B cell (primary cell): ENCODE measurements around the gene CANX. TPM values are rescaled to one million over a fixed set of nuclear protein-coding genes. Genes with fewer than 3 reads are reported as not detected.
"Not testable (repeated sequence)": the region's sequence is repeated elsewhere in the genome, so short reads cannot be mapped to it uniquely, and the experiment has no call there.

Experiments
- ATAC-seq: fragments of 200-7000 bp; cut with Tn5 transposase; one replicate; pipeline ENCODE4 v1.10.0; 2021; ENCODE audit warnings: low read depth, mild to moderate bottlenecking, moderate number of reproducible peaks, moderate library complexity
- CTCF ChIA-PET: fragments of 350-600 bp; sonication (Branson Sonifier 250); formaldehyde crosslinking; loops from one replicate; lab custom pipeline; 2021; ENCODE audit warnings: antibody characterized with exemption, inconsistent platforms; lab: Charles Lee
- POLR2A ChIA-PET: fragments of 350-600 bp; sonication (Branson Sonifier 250); formaldehyde crosslinking; loops from one replicate; lab custom pipeline; 2021; ENCODE audit warnings: antibody characterized with exemption; lab: Charles Lee
- DNase-seq: peaks from one replicate; pipeline ENCODE4 v3.0.0; 2013
- H2AFZ ChIP-seq: 2 replicates; pipeline ENCODE4 v1.6.1; 2012; ENCODE audit warnings: mild to moderate bottlenecking, low read depth, low read length; ENCODE audit not compliant: insufficient read depth, poor library complexity, severe bottlenecking
- H3K27ac ChIP-seq, 2 donors: 1 replicate in 1 of 2; 2 replicates in 1 of 2; pipeline ENCODE4 v1.5.1; 2012 to 2013; ENCODE audit warnings: low read length in 2 of 2, mild to moderate bottlenecking in 2 of 2, moderate library complexity in 1 of 2
- H3K27me3 ChIP-seq, 4 experiments: fragments of 200-600 bp in 1 of 4; sonication (generic) in 1 of 4; replicated peaks in 1 of 4; 1 replicate in 2 of 4; 2 replicates in 2 of 4; pipeline versions ENCODE4 v1.6.1 to v1.7.0; 2013 to 2016; ENCODE audit warnings: low read length in 3 of 4, mild to moderate bottlenecking in 2 of 4, mixed read lengths in 1 of 4, moderate library complexity in 1 of 4; ENCODE audit not compliant: insufficient read depth in 4 of 4, control insufficient read depth in 3 of 4; ENCODE audit errors: control extremely low read depth in 1 of 4
- H3K36me3 ChIP-seq, 2 experiments: replicated peaks in 1 of 2; 1 replicate in 1 of 2; 2 replicates in 1 of 2; pipeline versions ENCODE4 v1.6.1 to v1.7.1; 2013; ENCODE audit warnings: low read length in 1 of 2; ENCODE audit not compliant: insufficient read depth in 2 of 2, control insufficient read depth in 1 of 2; ENCODE audit errors: control extremely low read depth in 1 of 2, extremely low read depth in 1 of 2
- H3K4me1 ChIP-seq, 2 donors: fragments of 200-600 bp in 1 of 2; sonication (generic) in 1 of 2; 1 replicate in 1 of 2; 2 replicates in 1 of 2; pipeline versions ENCODE4 v1.5.1 to v1.6.1; 2013 to 2017; ENCODE audit warnings: low read length in 2 of 2; ENCODE audit not compliant: control insufficient read depth in 2 of 2, insufficient read depth in 2 of 2
- H3K4me2 ChIP-seq: replicated peaks from 2 replicates; pipeline ENCODE3; 2012; ENCODE audit warnings: mild to moderate bottlenecking, low read depth, low read length; ENCODE audit not compliant: poor library complexity, severe bottlenecking
- H3K4me3 ChIP-seq, 5 experiments: fragments of 200-600 bp in 1 of 5; sonication (generic) in 1 of 5; 1 replicate in 3 of 5; 2 replicates in 2 of 5; pipeline versions ENCODE4 v1.5.1 to v1.7.0; 2011 to 2016; ENCODE audit warnings: low read length in 4 of 5, mild to moderate bottlenecking in 4 of 5, low read depth in 2 of 5, control low read depth in 1 of 5, moderate library complexity in 1 of 5; ENCODE audit not compliant: insufficient read depth in 1 of 5; ENCODE audit errors: control extremely low read depth in 1 of 5, extremely low read depth in 1 of 5
- H3K79me2 ChIP-seq: fragments of 200-600 bp; sonication (generic); one replicate; pipeline ENCODE4 v1.6.0; 2016; ENCODE audit warnings: low read length; ENCODE audit not compliant: control insufficient read depth, insufficient read depth
- H3K9ac ChIP-seq: fragments of 200-600 bp; sonication (generic); 2 replicates; pipeline ENCODE4 v1.6.1; 2017; ENCODE audit warnings: mild to moderate bottlenecking, low read length, moderate library complexity
- H3K9me3 ChIP-seq, 3 donors: one replicate each; pipeline versions ENCODE4 v1.6.1 to v1.7.1; 2013; ENCODE audit warnings: low read length in 2 of 3; ENCODE audit not compliant: control insufficient read depth in 2 of 3, insufficient read depth in 1 of 3; ENCODE audit errors: control extremely low read depth in 1 of 3
- H4K20me1 ChIP-seq: 2 replicates; pipeline ENCODE4 v1.6.0; 2012; ENCODE audit warnings: mild to moderate bottlenecking, low read length; ENCODE audit not compliant: insufficient read depth, control insufficient read depth, poor library complexity, severe bottlenecking
- H3K27ac Mint-ChIP-seq: one replicate; pipeline ENCODE4 v1.8.0; 2021; ENCODE audit warnings: mixed read lengths
- H3K27me3 Mint-ChIP-seq: one replicate; pipeline ENCODE4 v1.8.0; 2021; ENCODE audit warnings: mixed read lengths
- H3K4me1 Mint-ChIP-seq: one replicate; pipeline ENCODE4 v1.8.0; 2021; ENCODE audit warnings: mixed read lengths
- H3K4me3 Mint-ChIP-seq: one replicate; pipeline ENCODE4 v1.8.0; 2021; ENCODE audit warnings: mixed read lengths
- H3K9me3 Mint-ChIP-seq: one replicate; pipeline ENCODE4 v1.8.0; 2022; ENCODE audit warnings: mixed read lengths; ENCODE audit not compliant: insufficient read depth
- CTCF ChIP-seq: fragments of 200-600 bp; IDR thresholded peaks from one replicate; pipeline ENCODE4 v1.8.0; 2022; ENCODE audit warnings: antibody characterized with exemption, mild to moderate bottlenecking
- EZH2 ChIP-seq: IDR thresholded peaks from 2 replicates; pipeline ENCODE4 v1.6.1; 2012; ENCODE audit warnings: borderline replicate concordance, low read depth, mild to moderate bottlenecking, moderate library complexity, low read length; ENCODE audit not compliant: insufficient read depth, poor library complexity, severe bottlenecking
- WGBS: methylation state at CpG from one replicate; pipeline ENCODE4 v1.1.5; 2013; ENCODE audit warnings: missing lambda C conversion rate; ENCODE audit not compliant: insufficient coverage; 5-methylcytosine and 5-hydroxymethylcytosine counted together
- intact Hi-C: fragments of 100-400 bp; cut with micrococcal nuclease; formaldehyde crosslinking; loops from one replicate; pipeline ENCODE4 v1.10.0; 2022
- polyA minus RNA-seq: library from RNA; depleted of rRNA, polyadenylated mRNA; stranded (reverse); fragments of >200 nt; gene quantifications from 2 replicates; pipeline ENCODE4 v1.2.3, GENCODE V29; 2012
- polyA plus RNA-seq: library from polyadenylated mRNA; depleted of rRNA; stranded (reverse); fragments of >200 nt; gene quantifications from 2 replicates; pipeline ENCODE4 v1.2.3, GENCODE V29; 2012
- total RNA-seq, 2 donors: library from RNA; stranded (reverse); fragments of 120-200 nt in 1 of 2; gene quantifications; 1 replicate in 1 of 2; 2 replicates in 1 of 2; pipeline versions ENCODE4 v1.2.3 to v1.2.4, GENCODE V29; 2013 to 2022

Gene CANX, protein sequence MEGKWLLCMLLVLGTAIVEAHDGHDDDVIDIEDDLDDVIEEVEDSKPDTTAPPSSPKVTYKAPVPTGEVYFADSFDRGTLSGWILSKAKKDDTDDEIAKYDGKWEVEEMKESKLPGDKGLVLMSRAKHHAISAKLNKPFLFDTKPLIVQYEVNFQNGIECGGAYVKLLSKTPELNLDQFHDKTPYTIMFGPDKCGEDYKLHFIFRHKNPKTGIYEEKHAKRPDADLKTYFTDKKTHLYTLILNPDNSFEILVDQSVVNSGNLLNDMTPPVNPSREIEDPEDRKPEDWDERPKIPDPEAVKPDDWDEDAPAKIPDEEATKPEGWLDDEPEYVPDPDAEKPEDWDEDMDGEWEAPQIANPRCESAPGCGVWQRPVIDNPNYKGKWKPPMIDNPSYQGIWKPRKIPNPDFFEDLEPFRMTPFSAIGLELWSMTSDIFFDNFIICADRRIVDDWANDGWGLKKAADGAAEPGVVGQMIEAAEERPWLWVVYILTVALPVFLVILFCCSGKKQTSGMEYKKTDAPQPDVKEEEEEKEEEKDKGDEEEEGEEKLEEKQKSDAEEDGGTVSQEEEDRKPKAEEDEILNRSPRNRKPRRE
- total RNA-seq, result 179 and 206 TPM in 2 replicates
- 154 TPM for total RNA-seq (2013)
- polyA plus RNA-seq, result 21.0 and 29.7 TPM in 2 replicates
- polyA minus RNA-seq, result 68.9 and 109 TPM in 2 replicates

GRCh38 chr5:179698935-179699615 lies at the start of gene CANX:
Gene CANX, plus strand, starts transcription at chr5:179698967. Its CDS starts 6,715 bp downstream, at chr5:179705682.
- POLR2A ChIA-PET, result no interaction called here
- H3K36me3 ChIP-seq, result peaks cover 2 to 6% of the 10 kb centered on the region in 2 experiments

DNA sequence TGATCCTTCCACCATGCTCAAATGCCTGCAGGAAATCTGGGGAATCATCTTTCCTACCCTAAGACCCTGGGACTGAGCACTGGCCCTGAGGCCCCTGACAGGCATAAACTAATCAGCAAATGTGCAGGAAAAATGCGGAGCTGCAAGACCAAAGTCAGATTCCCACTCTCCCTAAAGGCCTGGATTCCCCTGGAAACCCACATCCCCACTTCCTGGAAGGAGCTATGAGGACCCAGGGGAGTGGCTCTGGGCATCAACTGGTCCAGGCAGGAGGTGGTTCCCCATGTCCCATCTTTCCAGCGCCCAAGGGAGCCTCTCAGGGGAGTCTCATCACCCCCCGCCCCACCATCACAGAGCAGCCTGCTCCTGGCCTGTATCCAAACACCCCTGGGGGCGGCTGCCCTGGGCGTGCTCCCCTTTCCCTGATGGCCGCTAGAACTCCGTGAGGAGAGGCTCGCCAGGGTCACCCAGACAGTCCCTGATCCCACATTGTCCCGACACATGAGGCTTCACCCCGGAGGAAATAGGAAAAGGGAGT lies 49.5 kb upstream of the CANX start:
- H3K27me3 Mint-ChIP-seq, H3K4me1 Mint-ChIP-seq, H3K4me3 Mint-ChIP-seq, H3K4me2 ChIP-seq, H3K4me1 ChIP-seq, H3K9me3 ChIP-seq, H3K79me2 ChIP-seq, H3K27ac ChIP-seq, H2AFZ ChIP-seq, intact Hi-C loops, H3K36me3 ChIP-seq, H3K27me3 ChIP-seq, POLR2A ChIA-PET, DNase-seq, ATAC-seq, H3K4me3 ChIP-seq, CTCF ChIA-PET, H3K27ac Mint-ChIP-seq, H3K9ac ChIP-seq, H3K9me3 Mint-ChIP-seq, H4K20me1 ChIP-seq: not testable (repeated sequence)
- 100% methylated on average over 2 of the region's 10 CpGs for WGBS

More at GRCh38 chr5:179698935-179699615, at the start of gene CANX:
- peaks cover 16 to 32% of the 10 kb centered on the region in 2 donors for H3K4me1 ChIP-seq
- Mint-ChIP-seq H3K4me3 (peak within 1 kb of the TSS; percentile 99), H3K9me3 (no peaks in the 10 kb centered on the region), H3K27ac (peak within 1 kb of the TSS; percentile 99), H3K27me3 (no peaks in the 10 kb centered on the region), H3K4me1 (peaks cover 36% of the 10 kb centered on the region)
- H2AFZ ChIP-seq, result peak within 1 kb of the TSS; percentile 97
- ATAC-seq (no peak), DNase-seq (no peak)
- H3K27me3 ChIP-seq, result no peaks in the 10 kb centered on the region
- CTCF ChIA-PET, result no interaction called here
- intact Hi-C loops, result loop anchor here (1.0 to 10.0 kb wide), 10 partner anchors 21 to 1454 kb away; partner anchors contain the start of genes HNRNPH1, MAML1, RNF130 and TBC1D9B
- peak within 1 kb of the TSS; percentile 94 for H3K4me2 ChIP-seq
- H4K20me1 ChIP-seq, result peaks cover 27% of the 10 kb centered on the region
- peak within 1 kb of the TSS; percentile 65 to 95 (median 90) for H3K4me3 ChIP-seq
- TF ChIP-seq EZH2, result no peak
- TF ChIP-seq CTCF, result no peak
- H3K9me3 ChIP-seq, result peaks cover 0 to 5% (median 0%) of the 10 kb centered on the region in 3 donors
- under 1% methylated on average over 56 of the region's 58 CpGs for WGBS
- H3K27ac ChIP-seq, result peak within 1 kb of the TSS; percentile 92 to 98
- H3K9ac ChIP-seq, result peak within 1 kb of the TSS; percentile 96
- peaks cover 53% of the 10 kb centered on the region for H3K79me2 ChIP-seq

DNA sequence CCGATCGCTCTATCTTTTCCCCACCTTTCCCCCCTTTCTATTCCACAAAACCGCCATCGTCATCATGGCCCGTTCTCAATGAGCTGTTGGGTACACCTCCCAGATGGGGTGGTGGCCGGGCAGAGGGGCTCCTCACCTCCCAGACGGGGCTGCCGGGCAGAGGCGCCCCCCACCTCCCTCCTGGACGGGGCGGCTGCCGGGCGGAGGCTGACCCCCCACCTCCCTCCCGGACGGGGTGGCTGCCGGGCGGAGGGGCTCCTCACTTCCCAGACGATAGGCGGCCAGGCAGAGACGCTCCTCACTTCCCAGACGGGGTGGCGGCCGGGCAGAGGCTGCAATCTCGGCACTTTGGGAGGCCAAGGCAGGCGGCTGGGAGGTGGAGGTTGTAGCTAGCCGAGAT lies 48.5 kb upstream of the CANX start:
- H3K4me3 Mint-ChIP-seq, H3K9me3 Mint-ChIP-seq, H3K4me2 ChIP-seq, H3K9me3 ChIP-seq, H3K36me3 ChIP-seq, intact Hi-C loops, H3K4me3 ChIP-seq, POLR2A ChIA-PET, CTCF ChIA-PET, H3K4me1 ChIP-seq, H3K9ac ChIP-seq, H3K27me3 ChIP-seq, H3K27ac ChIP-seq, H3K79me2 ChIP-seq, ATAC-seq, H3K27ac Mint-ChIP-seq, H4K20me1 ChIP-seq, H3K27me3 Mint-ChIP-seq, H2AFZ ChIP-seq, H3K4me1 Mint-ChIP-seq, DNase-seq: not testable (repeated sequence)
- 98% methylated on average over 10 of the region's 26 CpGs for WGBS
